ENCODE results near the gene ODAD3.

Gene ODAD3

GRCh38 chr19:11435057-11435832 lies at the start of gene ODAD3, which contains the start of gene PRKCSH:
ODAD3 (minus strand) TSS chr19:11435121; CDS start chr19:11435016, 105 bp downstream.
PRKCSH (plus strand) TSS chr19:11435635; CDS start chr19:11436118, 483 bp downstream.
- DNase-seq (ENCODE audit: extremely low read depth, low read depth) = peak; percentile 99

GRCh38 chr19:11483366-11484111 lies 48.6 kb upstream of the ODAD3 start:
- no peak for TF ChIP-seq CTCF (IDR thresholded peaks at IDR 0.05; ENCODE audit: low read depth, low read length)
- no peak for DNase-seq (ENCODE audit: extremely low read depth, low read depth)

More at GRCh38 chr19:11435057-11435832, at the start of gene ODAD3, which contains the start of gene PRKCSH:
- peak; percentile 79 for TF ChIP-seq CTCF (IDR thresholded peaks at IDR 0.05; ENCODE audit: low read depth, low read length)

GRCh38 chr19:11482384-11483050 lies 47.6 kb upstream of the ODAD3 start:
- peak; percentile 63 for TF ChIP-seq CTCF (IDR thresholded peaks at IDR 0.05; ENCODE audit: low read depth, low read length)
- peak; percentile 38 for DNase-seq (ENCODE audit: extremely low read depth, low read depth)

GRCh38 chr19:11481534-11482383 lies 46.8 kb upstream of the ODAD3 start:
- DNase-seq (ENCODE audit: extremely low read depth, low read depth) = peak; percentile 44
- TF ChIP-seq CTCF (IDR thresholded peaks at IDR 0.05; ENCODE audit: low read depth, low read length) = no peak; the same call in 1 of the 2 replicates

- DNase-seq (ENCODE audit: extremely low read depth, low read depth) = no peak
These were observed 46.0 kb upstream of the ODAD3 start, which contains the start of gene ELAVL3 for GRCh38 chr19:11480715-11481533. ELAVL3 (minus strand) TSS chr19:11481046; CDS start chr19:11480608, 438 bp downstream.

More at GRCh38 chr19:11480715-11481533, 46.0 kb upstream of the ODAD3 start, which contains the start of gene ELAVL3:
- TF ChIP-seq CTCF (IDR thresholded peaks at IDR 0.05; ENCODE audit: low read depth, low read length) = no peak
